Cardiac muscle cell (in vitro differentiated cells and primary cell): ENCODE results near the gene EXOC3L1. TPM values are rescaled to one million over a fixed set of nuclear protein-coding genes. Genes with fewer than 3 reads are reported as not detected.

Experiments used
- DNase-seq, 2 donors: peaks; one replicate each; pipeline versions ENCODE4 v3.0.0 to v3.0.0-alpha.2; 2010 to 2017; ENCODE audit warnings: low read depth in 1 of 2, low spot score in 1 of 2
- H3K27ac ChIP-seq: fragments of 200-600 bp; sonication (generic); 2 replicates; pipeline ENCODE4 v1.5.1; 2016
- H3K27me3 ChIP-seq: fragments of 200-600 bp; sonication (generic); 2 replicates; pipeline ENCODE4 v1.6.0; 2016; ENCODE audit warnings: control low read depth
- H3K36me3 ChIP-seq: fragments of 200-600 bp; sonication (generic); 2 replicates; pipeline ENCODE4 v1.5.1; 2016; ENCODE audit warnings: control low read depth
- H3K4me1 ChIP-seq: fragments of 200-600 bp; sonication (generic); 2 replicates; pipeline ENCODE4 v1.8.1; 2017; ENCODE audit warnings: low read depth, mild to moderate bottlenecking, mixed run types
- H3K4me3 ChIP-seq: fragments of 200-600 bp; sonication (generic); 2 replicates; pipeline ENCODE4 v1.5.1; 2016; ENCODE audit warnings: mild to moderate bottlenecking
- H3K9me3 ChIP-seq: fragments of 200-600 bp; sonication (generic); 2 replicates; pipeline ENCODE4 v1.5.1; 2017; ENCODE audit warnings: low read depth, mild to moderate bottlenecking, control low read depth
- CTCF ChIP-seq: IDR thresholded peaks from 2 replicates; pipeline ENCODE4 v1.5.1; 2012; ENCODE audit warnings: low read depth, mild to moderate bottlenecking, low read length
- polyA plus RNA-seq: library from polyadenylated mRNA; unstranded; fragments of >200 nt; fragmentation: Nextera tagmentation; extraction: Ambion mirVana; gene quantifications from 2 replicates; pipeline ENCODE4 v1.2.1, GENCODE V29; 2016
- total RNA-seq: library from RNA; depleted of rRNA; stranded (reverse); fragments of >200 nt; gene quantifications from 2 replicates; pipeline ENCODE4 v1.2.3, GENCODE V29; 2016

The EXOC3L1 gene
- total and polyA plus RNA-seq, 2 experiments from 2014 or later, result 2.9 to 4.3 TPM

GRCh38 chr16:67146523-67147357 is 43.2 kb downstream of the EXOC3L1 start:
- no peak for DNase-seq
- Histone ChIP-seq H3K27me3 (peaks cover 2% of the 10 kb centered on the region), H3K27ac (no peak overlapping the region), H3K9me3 (no peaks in the 10 kb centered on the region), H3K36me3 (peaks cover 19% of the 10 kb centered on the region), H3K4me1 (no peaks in the 10 kb centered on the region), H3K4me3 (no peak overlapping the region)
- TF ChIP-seq CTCF, result no peak

- Histone ChIP-seq H3K27ac (no peak overlapping the region), H3K9me3 (no peaks in the 10 kb centered on the region), H3K36me3 (peaks cover 20% of the 10 kb centered on the region), H3K27me3 (no peaks in the 10 kb centered on the region), H3K4me3 (no peak overlapping the region), H3K4me1 (no peaks in the 10 kb centered on the region)
- no peak for TF ChIP-seq CTCF
- DNase-seq, result no peak
Observed at GRCh38 chr16:67145746-67146145, 44.2 kb downstream of the EXOC3L1 start.

- no peak overlapping the region for H3K4me3 ChIP-seq
- no peaks in the 10 kb centered on the region for H3K9me3 ChIP-seq
- H3K27me3 ChIP-seq, result no peaks in the 10 kb centered on the region
- H3K4me1 ChIP-seq, result no peaks in the 10 kb centered on the region
- H3K27ac ChIP-seq, result no peak overlapping the region
- DNase-seq, result no peak
- TF ChIP-seq CTCF, result no peak
- peaks cover 28% of the 10 kb centered on the region for H3K36me3 ChIP-seq
Observed at GRCh38 chr16:67144943-67145342, 45.0 kb downstream of the EXOC3L1 start.

- no peaks in the 10 kb centered on the region for H3K9me3 ChIP-seq
- H3K4me1 ChIP-seq, result peaks cover 8% of the 10 kb centered on the region
- no peak overlapping the region for H3K4me3 ChIP-seq
- DNase-seq, result no peak
- no peak for TF ChIP-seq CTCF
- H3K27me3 ChIP-seq, result no peaks in the 10 kb centered on the region
- H3K27ac ChIP-seq, result no peak overlapping the region
- peaks cover 28% of the 10 kb centered on the region for H3K36me3 ChIP-seq
Observed at GRCh38 chr16:67142342-67142741, 47.6 kb downstream of the EXOC3L1 start.

GRCh38 chr16:67141391-67141790 is 48.5 kb downstream of the EXOC3L1 start:
- no peaks in the 10 kb centered on the region for H3K9me3 ChIP-seq
- no peak for DNase-seq
- no peaks in the 10 kb centered on the region for H3K27me3 ChIP-seq
- TF ChIP-seq CTCF, result no peak
- peaks cover 8% of the 10 kb centered on the region for H3K4me1 ChIP-seq
- peaks cover 26% of the 10 kb centered on the region for H3K36me3 ChIP-seq
- no peak overlapping the region for H3K4me3 ChIP-seq
- no peak overlapping the region for H3K27ac ChIP-seq
